GM18870 (cell line): ENCODE data around the gene ALDH1A3.

ENCODE experiments used
- ATAC-seq: cut with Tn5 transposase; IDR thresholded peaks from one replicate; pipeline ENCODE4 v1.9.1; 2021; ENCODE audit warnings: moderate library complexity; ENCODE audit not compliant: unreplicated experiment

The ALDH1A3 gene

GRCh38 chr15:100947760-100948429 is 68.3 kb downstream of the ALDH1A3 start:
- no peak for ATAC-seq

- no peak for ATAC-seq
Observed at GRCh38 chr15:100948430-100948762, 68.8 kb downstream of the ALDH1A3 start.

GRCh38 chr15:100949691-100950090 is 70.1 kb downstream of the ALDH1A3 start:
- no peak for ATAC-seq

GRCh38 chr15:100951965-100952364 is 72.3 kb downstream of the ALDH1A3 start:
- no peak for ATAC-seq

- ATAC-seq = no peak
Observed at GRCh38 chr15:100952566-100952965, 72.9 kb downstream of the ALDH1A3 start.

GRCh38 chr15:100958326-100959065 is 78.9 kb downstream of the ALDH1A3 start:
- no peak for ATAC-seq

- no peak for ATAC-seq
Observed at GRCh38 chr15:100959066-100960050, 79.7 kb downstream of the ALDH1A3 start.
